HG03575 (cell line): ENCODE data around the gene OFD1.
"Not testable (repeated sequence)": the region's sequence is repeated elsewhere in the genome, so short reads cannot be mapped to it uniquely, and the experiment has no call there.

Source experiments
- ATAC-seq: cut with Tn5 transposase; IDR thresholded peaks from one replicate; pipeline ENCODE4 v1.9.1; 2021; ENCODE audit not compliant: unreplicated experiment, insufficient number of reproducible peaks, low FRiP score; ENCODE audit errors: extremely low read depth

The OFD1 gene

GRCh38 chrX:13699183-13699826, 35.2 kb upstream of the OFD1 start:
- ATAC-seq = no peak

GRCh38 chrX:13700380-13700779, 34.2 kb upstream of the OFD1 start:
- ATAC-seq = no peak

- ATAC-seq = no peak
Observed at GRCh38 chrX:13702111-13702789, 32.3 kb upstream of the OFD1 start.

- ATAC-seq = no peak
Observed at GRCh38 chrX:13703135-13703534, 31.4 kb upstream of the OFD1 start.

GRCh38 chrX:13703589-13703988, 31.0 kb upstream of the OFD1 start:
- ATAC-seq = no peak

- no peak for ATAC-seq
Observed at GRCh38 chrX:13711141-13711540, 23.4 kb upstream of the OFD1 start.

- ATAC-seq = no peak
Observed at GRCh38 chrX:13716455-13716854, 18.1 kb upstream of the OFD1 start.

- ATAC-seq = no peak
Observed at GRCh38 chrX:13716905-13717304, 17.6 kb upstream of the OFD1 start.

- ATAC-seq = no peak
Observed at GRCh38 chrX:13717700-13718472, 16.7 kb upstream of the OFD1 start.

- no peak for ATAC-seq
Observed at GRCh38 chrX:13719192-13719856, 15.2 kb upstream of the OFD1 start.

- no peak for ATAC-seq
Observed at GRCh38 chrX:13721371-13721770, 13.2 kb upstream of the OFD1 start.

- ATAC-seq = no peak
Observed at GRCh38 chrX:13721819-13722519, 12.6 kb upstream of the OFD1 start.

- not testable (repeated sequence) for ATAC-seq
Observed at GRCh38 chrX:13724878-13725277, 9.7 kb upstream of the OFD1 start.

GRCh38 chrX:13726583-13726982, 8.0 kb upstream of the OFD1 start:
- not testable (repeated sequence) for ATAC-seq

GRCh38 chrX:13730523-13730922, 4.0 kb upstream of the OFD1 start:
- not testable (repeated sequence) for ATAC-seq

- no peak for ATAC-seq
Observed at GRCh38 chrX:13732246-13733067, 2.1 kb upstream of the OFD1 start.

GRCh38 chrX:13733506-13733905, 1.0 kb upstream of the OFD1 start:
- ATAC-seq = no peak

- ATAC-seq = no peak
Observed at GRCh38 chrX:13741695-13742094, 7.1 kb downstream of the OFD1 start.
